Measurements from ENCODE around the gene PPP5C. TPM values are rescaled to one million over a fixed set of nuclear protein-coding genes. Genes with fewer than 3 reads are reported as not detected.
"Not testable (repeated sequence)": the region's sequence is repeated elsewhere in the genome, so short reads cannot be mapped to it uniquely, and the experiment has no call there.

PPP5C gene
- total RNA-seq, 2 donors from 2014 or later = 60.0 to 127 TPM

DNA sequence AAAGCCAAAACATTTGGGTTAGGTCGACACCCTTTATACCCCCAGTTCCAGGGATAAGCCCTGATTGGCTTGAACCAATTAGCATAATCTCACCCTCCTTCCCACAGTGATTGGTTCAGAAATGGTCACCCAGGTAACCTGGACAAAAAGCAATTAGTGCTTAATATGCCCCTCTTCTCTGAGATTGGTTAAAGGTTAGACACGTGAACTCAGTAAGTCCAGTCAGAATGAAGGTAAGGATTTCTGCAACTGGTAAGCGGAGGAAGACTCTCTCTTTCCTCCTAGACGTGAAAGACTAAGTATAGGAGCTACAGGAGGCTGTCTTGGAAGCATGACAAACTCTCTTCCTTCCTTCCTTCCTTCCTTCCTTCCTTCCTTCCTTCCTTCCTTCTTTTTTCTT, 83.1 kb downstream of the PPP5C start:
- Mint-ChIP-seq H3K4me1 (peaks cover 18% of the 10 kb centered on the region), H3K27me3 (peaks cover 61% of the 10 kb centered on the region), H3K36me3 (ENCODE audit: low read depth) (no peaks in the 10 kb centered on the region), H3K27ac (no peak overlapping the region), H3K4me3 (no peak overlapping the region), H3K9me3 (no peaks in the 10 kb centered on the region)
- no peak for ATAC-seq (replicated peaks)

GRCh38 chr19:46431824-46432223, 84.9 kb downstream of the PPP5C start:
- Mint-ChIP-seq H3K4me3 (no peak overlapping the region), H3K9me3 (no peaks in the 10 kb centered on the region), H3K36me3 (ENCODE audit: low read depth) (no peaks in the 10 kb centered on the region), H3K27me3 (peaks cover 55% of the 10 kb centered on the region), H3K4me1 (peaks cover 14% of the 10 kb centered on the region), H3K27ac (no peak overlapping the region)
- no peak for ATAC-seq (replicated peaks)

DNA sequence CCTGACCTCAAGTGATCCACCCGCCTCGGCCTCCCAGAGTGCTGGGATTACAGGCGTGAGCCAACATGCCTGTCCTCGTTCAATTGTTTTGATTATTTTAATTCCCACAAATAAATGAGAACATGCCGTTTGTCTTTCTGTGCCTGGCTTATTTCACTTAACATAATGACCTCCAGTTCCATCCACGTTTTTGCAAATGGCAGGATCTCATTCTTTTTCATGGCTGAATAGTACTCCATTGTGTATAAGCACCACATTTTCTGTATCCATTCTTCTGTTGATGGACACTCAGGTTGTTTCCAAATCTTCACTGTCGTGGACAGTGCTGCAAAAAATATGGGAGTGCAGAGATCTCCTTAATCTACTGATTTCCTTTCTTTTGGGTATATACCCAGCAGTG, 86.6 kb downstream of the PPP5C start:
- H3K9me3 Mint-ChIP-seq; H3K27ac Mint-ChIP-seq; H3K36me3 Mint-ChIP-seq (ENCODE audit: low read depth); ATAC-seq (replicated peaks); H3K4me3 Mint-ChIP-seq; H3K4me1 Mint-ChIP-seq: not testable (repeated sequence)
- peaks cover 42% of the 10 kb centered on the region for H3K27me3 Mint-ChIP-seq

DNA sequence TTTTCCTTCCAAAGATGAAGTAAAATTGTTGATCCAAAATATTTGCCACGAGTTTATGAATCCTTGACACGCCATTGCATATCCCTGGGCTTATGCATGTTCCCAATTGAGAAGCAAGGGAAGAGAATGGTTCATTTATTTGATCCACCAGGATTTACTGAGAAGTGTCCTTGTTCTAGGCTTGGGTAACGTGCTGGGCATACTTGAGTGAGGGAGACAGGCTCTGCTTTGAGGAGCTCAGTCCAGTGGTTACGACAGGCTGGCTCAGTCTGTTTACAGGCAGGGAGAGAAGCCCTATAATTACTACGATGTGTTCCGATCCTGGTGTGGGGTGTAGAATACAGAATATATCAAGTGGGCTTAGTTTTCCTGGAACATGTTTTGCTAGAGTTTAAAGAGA, 88.1 kb downstream of the PPP5C start:
- Mint-ChIP-seq H3K36me3 (ENCODE audit: low read depth) (no peaks in the 10 kb centered on the region), H3K4me3 (no peak overlapping the region), H3K4me1 (no peaks in the 10 kb centered on the region), H3K27me3 (peaks cover 28% of the 10 kb centered on the region), H3K27ac (no peak overlapping the region), H3K9me3 (no peaks in the 10 kb centered on the region)
- ATAC-seq (replicated peaks) = no peak

- not testable (repeated sequence) for ATAC-seq (replicated peaks); H3K4me1 Mint-ChIP-seq; H3K4me3 Mint-ChIP-seq; H3K27ac Mint-ChIP-seq; H3K9me3 Mint-ChIP-seq; H3K36me3 Mint-ChIP-seq (ENCODE audit: low read depth)
- H3K27me3 Mint-ChIP-seq = peaks cover 22% of the 10 kb centered on the region
These were observed 88.8 kb downstream of the PPP5C start for GRCh38 chr19:46435689-46436088.

Other genes with a start within 250 kb of the PPP5C start
- gene IGFL3, start 222.4 kb upstream of the PPP5C start, total RNA-seq = not detected
- not detected for gene IGFL2, start 198.8 kb upstream of the PPP5C start, total RNA-seq
- not detected for gene IGFL1, start 117.3 kb upstream of the PPP5C start, total RNA-seq
- not detected for gene HIF3A, start 50.0 kb upstream of the PPP5C start, total RNA-seq
- not detected for gene CCDC8, start 66.5 kb downstream of the PPP5C start, total RNA-seq
- gene PNMA8C, start 81.8 kb downstream of the PPP5C start, total RNA-seq = not detected
- not detected for gene PNMA8A, start 124.5 kb downstream of the PPP5C start, total RNA-seq
- gene PNMA8B, start 148.8 kb downstream of the PPP5C start, total RNA-seq = under 1 TPM in 1 of 2 donors, not detected in 1; 0.08 TPM

Measured in activated T-helper 17 cell treated with anti-CD3 and anti-CD28 coated beads, Interleukin-2, amount 50 U/mL, for 72 hours (primary cell).